ELR (cell line): ENCODE measurements around the gene SPTBN1.
A peak's percentile ranks its signal among the peaks of the same experiment; 100 is the strongest.

ENCODE experiments used
- DNase-seq: peaks from one replicate; pipeline ENCODE4 v3.0.0-alpha.2; 2015; ENCODE audit warnings: low read depth

The SPTBN1 gene

GRCh38 chr2:54610700-54611099 lies 154.6 kb downstream of the SPTBN1 start:
- DNase-seq, result peak; percentile 30

- DNase-seq, result no peak
Observed at GRCh38 chr2:54611830-54612545, 155.9 kb downstream of the SPTBN1 start.

GRCh38 chr2:54613386-54613785 lies 157.3 kb downstream of the SPTBN1 start:
- DNase-seq, result no peak

GRCh38 chr2:54613794-54614257 lies 157.7 kb downstream of the SPTBN1 start:
- peak; percentile 61 for DNase-seq

- DNase-seq, result no peak
Observed at GRCh38 chr2:54614819-54615218, 158.7 kb downstream of the SPTBN1 start.

- no peak for DNase-seq
Observed at GRCh38 chr2:54615832-54616534, 159.9 kb downstream of the SPTBN1 start.

GRCh38 chr2:54617409-54617808 lies 161.3 kb downstream of the SPTBN1 start:
- no peak for DNase-seq

GRCh38 chr2:54618646-54619565 lies 162.8 kb downstream of the SPTBN1 start:
- no peak for DNase-seq

GRCh38 chr2:54619660-54620231 lies 163.6 kb downstream of the SPTBN1 start:
- no peak for DNase-seq

GRCh38 chr2:54620948-54621347 lies 164.8 kb downstream of the SPTBN1 start:
- no peak for DNase-seq

- DNase-seq, result no peak
Observed at GRCh38 chr2:54624591-54625071, 168.5 kb downstream of the SPTBN1 start.

GRCh38 chr2:54626131-54626530 lies 170.0 kb downstream of the SPTBN1 start:
- no peak for DNase-seq

GRCh38 chr2:54626884-54627283 lies 170.8 kb downstream of the SPTBN1 start:
- DNase-seq, result no peak

GRCh38 chr2:54627973-54628372 lies 171.8 kb downstream of the SPTBN1 start:
- DNase-seq, result no peak

- no peak for DNase-seq
Observed at GRCh38 chr2:54628418-54628817, 172.3 kb downstream of the SPTBN1 start.

GRCh38 chr2:54628957-54629356 lies 172.8 kb downstream of the SPTBN1 start:
- no peak for DNase-seq

GRCh38 chr2:54629390-54629789 lies 173.3 kb downstream of the SPTBN1 start:
- DNase-seq, result no peak

- peak; percentile 79 for DNase-seq
Observed at GRCh38 chr2:54629914-54630857, 174.1 kb downstream of the SPTBN1 start.

- DNase-seq, result no peak
Observed at GRCh38 chr2:54630858-54631497, 174.9 kb downstream of the SPTBN1 start.

GRCh38 chr2:54631755-54632154 lies 175.6 kb downstream of the SPTBN1 start:
- DNase-seq, result no peak
